ENCODE data around the gene NSUN6.

The NSUN6 gene

DNA sequence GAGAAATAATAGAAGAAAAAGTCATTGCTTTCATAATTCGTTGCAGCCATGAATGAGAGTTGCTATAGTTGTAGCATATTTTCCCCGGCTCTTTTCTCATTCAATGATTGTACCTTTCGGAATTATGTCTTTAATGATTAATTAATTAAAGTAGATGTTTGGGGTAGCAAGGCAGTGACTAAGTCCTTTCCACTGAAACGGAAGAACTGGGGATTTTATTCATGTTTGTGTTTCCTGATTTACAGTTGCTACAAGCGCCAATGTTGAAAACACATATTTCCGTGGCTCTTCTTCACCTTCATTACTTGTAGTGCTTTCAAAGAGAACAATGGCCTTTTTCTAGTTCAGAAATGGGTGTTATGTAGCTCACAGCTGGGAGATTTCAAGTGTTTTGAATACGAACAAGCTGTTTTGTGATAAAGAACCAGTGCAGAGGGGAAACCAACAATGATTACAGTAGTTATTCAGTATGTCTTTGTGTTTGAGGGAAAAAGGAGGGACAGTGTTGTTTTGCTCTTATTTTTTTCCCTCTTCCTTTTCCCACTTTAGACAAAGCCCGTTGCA, 153.5 kb downstream of the NSUN6 start:
- no peak for DNase-seq

Data from central memory CD4-positive, alpha-beta T cell (primary cell).